Femur (tissue), 1 donor: ENCODE data around the gene GRIK3.
A peak's percentile ranks its signal among the peaks of the same experiment; 100 is the strongest.

ENCODE experiments used
- DNase-seq: peaks from one replicate; pipeline ENCODE4 v3.0.0-alpha.2; 2017

Gene GRIK3

DNA sequence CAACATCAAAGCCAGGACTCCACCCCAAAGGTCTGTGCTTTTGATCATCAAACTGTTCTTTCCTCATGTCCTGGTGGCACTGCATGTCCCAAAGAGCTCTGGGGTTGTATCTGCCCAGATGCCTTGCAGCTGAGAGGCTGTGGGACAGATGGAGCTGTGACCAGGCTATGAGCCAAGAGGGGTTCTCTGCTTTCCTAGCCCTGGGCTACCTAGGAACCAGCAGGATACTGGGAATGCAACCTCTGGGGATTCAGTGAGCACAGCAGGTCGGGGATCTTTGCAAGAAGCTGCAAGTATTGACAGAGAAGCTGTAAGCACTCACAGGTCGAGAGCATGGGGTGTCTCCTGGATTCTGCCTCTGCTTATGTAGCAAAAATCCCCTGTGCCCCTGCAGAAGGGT, 186.6 kb downstream of the GRIK3 start:
- no peak for DNase-seq

DNA sequence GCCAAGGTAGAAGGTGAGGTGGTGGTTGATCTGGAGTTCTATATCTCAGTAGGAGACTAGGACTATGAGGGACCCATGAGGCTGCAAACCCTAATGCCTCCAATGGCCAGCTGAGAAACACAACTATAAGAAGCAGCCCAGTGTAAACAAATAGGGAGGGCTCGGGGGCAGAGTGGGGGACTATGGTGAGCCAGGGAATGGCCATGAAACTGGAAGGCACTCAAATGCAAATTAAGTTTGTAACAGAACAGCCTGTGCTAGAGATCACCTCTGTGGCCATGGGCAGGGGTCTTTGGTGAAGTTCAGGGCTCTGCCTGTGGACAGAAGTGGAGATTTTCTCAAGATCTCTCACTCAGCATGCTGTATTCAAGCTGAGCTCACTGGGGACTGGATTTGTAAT, 187.1 kb downstream of the GRIK3 start:
- DNase-seq: no peak

DNA sequence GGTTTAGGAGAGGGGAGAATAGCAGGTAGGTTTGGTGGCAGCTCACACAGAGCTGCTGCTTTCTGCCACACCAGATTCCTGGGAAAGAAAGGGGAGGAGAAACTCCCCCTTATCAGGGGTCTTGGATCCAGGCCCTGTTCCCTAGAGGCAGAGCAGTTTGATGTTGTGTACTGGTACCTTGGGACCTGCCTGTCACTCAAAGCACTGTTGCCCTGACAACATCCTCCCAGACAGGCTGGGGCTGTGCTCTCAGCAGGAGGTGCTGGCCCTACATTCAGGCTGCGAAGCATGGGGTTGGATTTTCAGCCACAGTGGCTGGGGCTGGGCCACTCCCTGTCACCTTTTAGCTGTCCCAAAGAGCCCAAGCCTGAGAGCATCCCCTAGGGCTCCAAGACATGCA, 188.0 kb downstream of the GRIK3 start:
- DNase-seq: no peak

DNA sequence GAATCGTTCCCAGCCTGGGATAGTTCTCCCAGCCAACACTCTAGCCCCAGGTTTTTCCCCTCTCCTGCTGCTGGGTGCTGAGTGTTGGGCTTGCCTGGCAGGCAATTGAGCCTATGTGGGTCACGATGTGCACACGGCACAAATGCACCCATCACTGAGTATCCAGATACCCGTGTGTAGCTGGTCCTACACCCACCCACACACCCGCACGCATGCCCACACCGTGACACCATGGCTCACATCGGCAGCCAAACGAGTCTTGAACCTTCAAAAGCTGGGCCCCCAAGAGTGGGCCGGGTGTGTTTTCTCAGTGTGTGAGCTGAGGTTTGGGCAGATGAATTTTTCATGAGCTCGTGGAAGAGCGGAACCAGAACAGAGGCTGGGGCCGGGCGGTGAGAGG, 188.5 kb downstream of the GRIK3 start:
- DNase-seq: no peak

DNA sequence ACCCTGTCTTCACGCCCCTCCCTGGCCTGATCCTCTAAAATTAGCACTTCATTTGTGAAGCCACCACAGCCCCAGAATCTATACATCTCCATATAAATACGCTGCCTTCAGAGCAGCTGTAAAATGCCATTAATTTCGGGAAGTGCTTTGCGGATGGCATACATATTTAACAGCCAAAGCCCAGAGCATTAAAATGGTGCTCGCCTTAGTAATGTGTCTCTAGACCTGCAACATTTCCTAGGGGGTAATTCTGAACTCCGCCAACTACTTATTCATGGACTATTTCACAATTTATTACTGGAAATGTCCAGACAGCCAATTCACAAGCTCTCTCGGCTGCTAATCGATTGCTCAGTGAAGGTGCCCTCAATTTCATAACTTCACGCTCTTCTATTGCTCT, 189.4 kb downstream of the GRIK3 start:
- DNase-seq: no peak

DNA sequence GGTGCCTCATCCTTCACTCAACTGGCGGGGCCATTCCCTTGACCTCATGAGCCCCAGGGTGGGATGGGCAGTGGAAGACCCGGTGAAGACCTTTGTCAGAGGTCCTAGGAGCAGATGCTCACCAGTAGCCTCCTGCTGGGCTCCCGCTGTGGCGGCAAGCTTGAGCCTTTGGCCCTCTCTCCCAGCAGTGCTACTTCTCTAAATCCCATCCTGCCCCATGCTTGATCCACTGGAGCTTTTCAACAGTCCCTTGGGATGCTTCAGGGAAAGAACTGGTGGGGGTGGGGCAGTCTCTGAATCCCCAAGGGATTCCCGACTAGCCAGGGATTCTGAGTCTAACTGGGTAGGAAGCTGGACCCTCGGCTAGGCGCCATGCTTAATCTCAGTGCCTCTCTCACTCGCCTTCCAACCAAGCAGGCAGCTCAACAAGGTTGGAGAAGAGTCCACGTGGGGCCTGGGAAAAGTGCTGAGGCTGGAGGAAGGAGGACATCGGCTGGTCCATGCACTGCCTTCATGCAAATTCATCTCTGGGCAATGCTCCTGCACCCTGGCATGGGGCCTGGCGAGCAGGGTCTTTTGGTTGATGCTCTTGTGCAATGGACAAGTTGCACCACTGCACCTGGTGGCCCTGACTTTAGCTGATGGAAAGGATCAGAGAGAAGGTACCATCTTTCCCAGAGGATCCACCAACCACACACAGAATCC, 190.3 kb downstream of the GRIK3 start:
- DNase-seq: no peak

DNA sequence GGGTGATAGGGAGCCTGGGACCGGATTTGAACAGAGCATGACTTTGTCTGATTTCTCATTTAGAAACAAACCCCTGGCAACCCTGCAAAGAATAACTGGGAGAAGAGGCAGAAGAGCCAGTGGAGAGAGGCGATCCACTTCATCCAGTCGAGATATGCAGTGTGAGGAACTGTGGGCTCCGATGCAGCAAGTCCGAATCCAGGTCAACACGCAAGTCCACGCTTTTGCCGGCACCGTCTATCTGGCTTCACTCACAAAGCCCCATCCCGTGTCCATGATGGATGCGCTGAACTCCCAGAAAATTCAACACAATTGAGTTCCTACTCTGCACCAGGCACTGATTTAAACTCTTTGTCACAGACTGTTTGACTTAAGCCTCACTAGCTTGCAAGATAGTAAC, 191.3 kb downstream of the GRIK3 start:
- DNase-seq: no peak

DNA sequence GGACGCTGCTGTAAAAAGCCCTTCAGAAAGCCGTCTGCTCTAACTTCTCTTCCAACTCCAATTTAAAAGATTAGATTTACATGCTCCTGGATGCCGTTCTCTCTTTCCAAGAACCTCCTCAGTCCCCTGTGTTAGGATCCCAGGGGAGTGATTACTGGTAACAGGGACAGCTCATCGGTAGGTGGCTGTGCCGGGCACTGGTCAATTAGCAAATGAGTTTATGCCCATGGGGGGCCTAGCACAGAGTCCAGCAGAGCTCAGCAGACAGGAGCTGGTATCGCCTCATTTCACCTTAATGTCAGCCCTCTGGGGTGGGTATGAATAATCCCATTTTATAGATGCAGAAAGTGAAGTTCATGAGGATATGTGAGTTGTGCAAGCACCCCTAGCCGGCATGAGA, 191.9 kb downstream of the GRIK3 start:
- no peak for DNase-seq

DNA sequence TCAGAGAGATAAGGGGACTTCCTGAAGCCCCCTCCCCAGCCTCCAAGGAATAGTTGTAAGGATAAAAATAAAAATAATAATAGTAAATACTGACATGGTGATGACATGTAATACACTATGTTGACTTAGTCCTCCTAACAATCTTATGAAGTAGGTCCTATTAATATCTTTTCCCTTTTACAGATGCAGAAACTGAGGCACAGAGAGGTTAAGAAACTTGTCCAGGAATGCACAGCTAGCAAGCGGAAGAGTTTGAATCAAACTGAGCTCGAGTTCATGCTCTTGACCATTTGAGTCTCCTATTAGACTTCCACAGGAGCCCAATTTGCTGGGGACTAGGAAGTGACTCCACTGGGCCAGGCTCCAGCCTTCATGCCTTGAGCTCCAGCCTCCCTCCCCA, 194.8 kb downstream of the GRIK3 start:
- DNase-seq: no peak

DNA sequence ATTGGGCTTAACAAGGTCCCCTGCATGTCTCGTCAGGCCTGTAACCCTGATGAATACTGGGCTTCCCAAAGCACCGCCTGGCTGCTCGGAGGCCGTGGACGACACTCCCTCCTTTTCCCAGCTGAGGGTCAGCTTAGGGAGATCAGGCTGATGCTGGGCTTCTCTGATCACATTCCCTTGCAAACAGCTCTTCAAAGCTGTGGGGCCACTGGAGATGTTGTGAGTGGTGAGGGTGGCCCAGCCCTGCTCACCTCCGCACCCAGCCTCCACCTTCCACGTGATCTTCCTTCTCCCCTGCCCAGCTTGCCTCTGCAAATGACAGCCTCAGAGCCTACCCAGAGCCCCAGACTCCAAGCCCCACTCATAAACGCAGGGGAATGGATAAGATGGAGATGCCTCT, 195.4 kb downstream of the GRIK3 start:
- DNase-seq: no peak

DNA sequence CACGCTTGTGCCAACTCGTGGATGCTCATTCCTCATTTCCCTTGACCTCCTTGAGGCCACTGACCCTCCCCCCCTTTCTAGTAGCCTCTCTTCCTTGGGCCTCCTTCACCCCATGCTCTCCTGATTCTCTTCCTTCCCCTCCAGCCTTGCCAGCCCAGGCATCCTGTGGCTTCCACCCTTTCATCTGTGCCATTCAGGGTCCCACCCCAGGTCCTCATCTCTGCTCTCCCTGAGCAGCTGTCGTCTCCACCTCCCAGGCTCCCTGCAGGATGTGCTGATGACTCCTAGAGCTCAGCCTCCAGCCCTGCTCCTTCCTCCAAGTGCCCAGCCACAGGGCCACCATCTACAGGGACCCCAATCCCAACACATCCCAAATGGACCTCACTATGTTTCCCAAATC, 197.4 kb downstream of the GRIK3 start:
- DNase-seq: no peak

DNA sequence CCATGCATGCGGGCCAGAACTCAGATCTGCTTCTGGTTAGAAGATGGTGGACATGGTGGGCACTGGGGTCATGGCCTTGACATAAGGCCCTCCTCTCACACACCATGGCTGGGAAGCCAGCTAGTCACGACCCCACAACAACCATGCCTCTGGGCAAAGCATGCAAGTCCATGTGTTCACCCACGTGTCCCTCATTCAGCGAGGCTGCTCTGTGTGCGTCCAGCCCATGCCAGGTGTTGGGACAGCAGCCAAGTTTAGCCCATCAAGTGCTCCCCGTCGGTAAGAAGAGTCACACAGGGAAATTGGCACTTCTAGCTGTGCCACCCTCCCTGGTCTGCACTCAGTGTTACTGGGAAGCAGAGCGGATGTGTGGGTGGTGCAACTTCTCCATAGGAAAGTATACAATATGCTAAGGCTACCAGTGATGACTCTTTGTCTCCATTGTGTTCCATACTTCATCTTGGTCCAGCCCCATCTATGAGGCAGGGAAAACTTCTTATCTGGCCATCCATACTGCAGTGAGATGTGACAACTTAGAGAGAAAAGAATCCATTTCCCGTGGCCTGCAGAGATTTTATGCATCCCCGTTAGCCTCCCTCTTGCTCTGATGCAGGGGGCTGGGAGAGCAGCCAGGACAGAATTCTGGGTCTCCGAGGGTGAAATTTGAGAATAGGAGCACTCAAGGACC, 198.0 kb downstream of the GRIK3 start:
- peak; percentile 25 for DNase-seq

DNA sequence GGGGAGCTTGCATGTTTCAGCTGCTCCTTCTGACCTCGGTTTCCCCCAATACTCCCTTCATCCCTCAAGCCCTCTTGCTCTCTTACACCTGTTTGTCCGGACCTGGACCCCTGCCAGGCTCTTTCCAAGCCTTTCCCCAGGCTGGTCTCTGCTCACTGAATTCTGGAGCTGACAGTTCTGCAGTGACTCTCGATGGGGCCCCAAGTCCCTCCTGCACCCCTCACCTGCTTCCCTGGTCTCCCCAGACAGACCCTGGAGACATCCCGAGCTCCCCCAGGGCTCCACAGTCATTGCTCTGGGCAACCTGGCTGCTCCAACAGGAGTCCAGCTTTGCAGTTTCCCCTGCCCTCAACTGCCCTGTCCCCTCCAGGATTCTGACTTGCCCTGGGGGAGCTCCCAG, 198.6 kb downstream of the GRIK3 start:
- DNase-seq: no peak

DNA sequence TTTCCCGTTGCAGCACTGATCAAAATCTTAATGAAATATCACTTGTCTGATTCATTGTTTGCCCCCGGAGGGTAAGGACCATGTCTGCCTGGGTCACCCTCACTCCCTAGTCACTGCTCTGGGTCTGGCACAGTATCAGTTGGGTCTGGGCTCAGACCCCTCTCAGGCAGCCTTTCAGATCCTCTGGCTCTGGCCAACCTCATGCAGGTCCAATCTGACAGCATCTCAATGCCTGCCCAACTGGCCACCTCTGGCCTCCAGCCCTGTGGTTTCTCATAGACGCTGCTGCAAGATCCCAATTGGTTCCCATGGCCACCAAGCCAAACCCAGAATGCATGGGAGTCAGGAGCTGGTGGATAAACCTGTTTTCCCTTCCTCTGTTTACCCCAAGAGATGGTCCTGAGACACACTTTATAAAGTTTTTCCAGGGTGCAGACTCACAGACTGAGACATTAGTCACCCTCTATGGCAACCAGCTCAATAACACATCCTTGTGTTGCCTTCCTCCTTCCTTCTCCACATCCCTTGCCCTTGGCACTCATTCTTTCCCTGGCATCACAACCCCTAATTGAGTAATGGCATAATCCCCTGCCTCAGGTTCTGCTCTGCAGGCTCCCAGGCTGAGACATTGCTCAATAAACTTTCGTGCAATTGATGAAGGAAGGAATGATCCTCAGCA, 199.2 kb downstream of the GRIK3 start:
- no peak for DNase-seq

DNA sequence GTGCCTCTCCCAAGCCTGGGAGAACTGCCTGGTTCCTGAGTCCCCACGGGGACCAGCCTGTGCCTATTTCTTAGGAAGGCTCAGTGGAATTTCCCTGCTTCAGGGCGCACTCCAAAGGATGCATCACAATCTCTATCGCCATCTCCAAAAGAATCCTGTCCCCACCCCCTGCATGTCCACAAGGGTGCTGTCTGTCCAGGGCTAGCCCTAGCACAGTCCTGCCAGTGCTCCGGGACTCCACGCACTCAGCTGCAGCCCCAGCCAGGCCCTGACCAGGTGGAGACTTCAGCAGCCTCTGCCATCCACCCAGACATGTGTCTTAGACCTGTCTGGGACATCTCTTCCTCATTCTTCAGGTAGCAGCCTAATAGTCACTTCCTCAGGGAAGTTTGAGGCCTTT, 199.7 kb downstream of the GRIK3 start:
- no peak for DNase-seq

DNA sequence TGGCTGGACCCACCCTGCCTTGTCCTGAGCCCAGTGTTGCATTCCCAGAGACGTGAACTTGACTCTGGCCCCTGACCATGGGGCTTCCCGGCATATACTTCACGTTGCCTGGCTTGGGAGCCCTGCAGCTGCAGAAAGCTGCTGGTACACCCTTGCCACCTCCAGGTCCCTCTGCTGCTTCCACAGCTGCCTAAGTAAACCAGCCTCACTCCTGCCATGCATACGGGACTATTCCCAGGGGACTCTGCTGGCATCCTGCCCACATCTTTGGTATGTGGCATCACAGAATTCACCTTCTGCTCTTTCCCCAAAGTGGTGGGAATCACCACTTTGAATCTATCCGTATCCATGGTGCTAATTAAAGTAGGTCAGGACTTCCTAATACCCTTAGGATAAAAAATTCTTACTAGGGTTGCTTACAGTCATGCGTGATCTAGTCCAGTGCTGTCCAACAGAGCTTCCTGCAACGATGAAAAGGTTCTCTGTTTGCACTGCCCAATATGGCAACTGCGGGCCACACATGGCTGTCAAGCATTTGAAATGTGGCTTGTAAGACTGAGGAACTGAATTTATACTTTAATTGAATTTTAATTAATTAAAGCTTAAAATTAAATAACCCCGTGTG, 203.0 kb downstream of the GRIK3 start:
- DNase-seq: no peak

DNA sequence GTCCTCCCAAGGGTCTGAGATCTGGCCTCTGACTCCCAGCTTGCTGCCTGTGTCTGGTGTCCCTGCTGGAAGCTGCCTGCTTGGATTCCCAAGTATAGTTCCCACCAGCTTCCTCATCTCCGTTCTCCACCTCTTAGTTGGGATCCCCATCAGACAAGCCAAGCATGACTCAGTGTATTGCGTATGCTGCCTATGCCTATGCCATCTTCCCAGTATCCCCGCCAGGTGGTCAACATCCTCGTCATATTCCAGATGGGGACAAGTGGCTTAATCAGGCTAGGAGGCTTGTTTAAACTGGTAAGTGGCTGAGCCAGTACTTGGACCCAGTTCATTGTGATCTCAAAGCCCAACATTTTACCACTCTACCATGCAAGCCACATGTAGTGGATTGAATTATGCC, 204.4 kb downstream of the GRIK3 start:
- DNase-seq: no peak

DNA sequence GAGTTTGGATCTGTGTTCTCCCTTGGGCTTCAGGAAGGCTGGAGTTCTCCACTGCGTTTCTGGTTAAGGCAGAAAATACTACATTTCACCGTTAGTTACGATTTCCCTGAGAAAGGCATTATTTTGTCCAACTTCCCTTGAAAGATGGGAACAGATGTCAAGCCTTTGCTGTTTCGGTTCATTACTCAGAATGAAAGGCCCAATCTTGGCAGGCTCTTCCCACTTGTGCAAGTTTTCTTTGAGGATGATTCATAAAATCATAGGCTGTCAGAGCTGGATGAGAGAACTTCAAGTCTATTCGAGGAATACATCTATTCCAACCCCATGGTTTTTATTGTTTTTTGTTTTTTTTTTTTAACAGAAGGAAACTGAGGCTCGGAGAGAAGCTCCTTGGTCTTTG, 205.2 kb downstream of the GRIK3 start:
- DNase-seq: no peak

DNA sequence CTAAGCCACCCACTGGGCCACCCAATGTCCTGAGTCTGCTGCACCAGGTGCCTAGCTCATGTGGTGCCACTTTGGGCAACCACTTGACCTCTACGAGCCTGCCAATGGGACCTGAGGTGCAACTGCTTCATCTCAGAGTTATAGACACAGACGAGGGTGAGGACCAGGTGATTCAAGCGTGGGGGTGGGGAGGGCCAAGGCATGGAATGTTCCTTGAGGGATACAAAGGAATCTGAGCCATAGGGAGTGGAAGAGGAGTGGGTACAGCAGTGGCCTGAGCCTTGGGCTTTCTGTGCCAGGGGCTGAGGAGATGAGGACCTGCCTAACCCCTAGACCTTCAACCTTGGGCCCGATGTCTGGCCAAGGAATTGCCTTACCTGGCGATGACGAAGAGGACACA, 209.1 kb downstream of the GRIK3 start:
- no peak for DNase-seq

DNA sequence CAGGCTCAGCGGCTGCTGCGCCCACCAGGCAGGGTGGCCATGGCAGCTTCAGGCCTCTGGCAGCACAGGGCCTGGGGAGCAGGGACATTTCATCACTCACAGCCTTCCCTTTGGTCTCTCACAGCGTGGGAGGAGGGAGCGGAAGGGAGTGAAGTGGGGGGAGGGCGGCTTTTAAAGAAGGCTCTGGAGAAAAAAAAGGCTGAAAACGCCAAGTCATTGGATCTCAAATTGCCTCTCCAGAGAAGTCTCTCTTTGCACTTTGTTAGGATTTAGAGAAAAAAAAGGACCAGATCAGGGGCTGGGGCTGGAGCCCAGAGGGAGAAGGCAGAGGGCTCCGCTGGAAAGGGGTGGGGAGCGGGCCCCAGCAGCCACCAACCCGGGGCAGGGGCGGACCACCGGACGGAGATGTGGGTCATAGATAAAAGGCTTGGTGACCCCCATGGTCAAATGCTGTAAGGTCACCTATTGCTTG, 209.9 kb downstream of the GRIK3 start:
- DNase-seq: no peak

DNA sequence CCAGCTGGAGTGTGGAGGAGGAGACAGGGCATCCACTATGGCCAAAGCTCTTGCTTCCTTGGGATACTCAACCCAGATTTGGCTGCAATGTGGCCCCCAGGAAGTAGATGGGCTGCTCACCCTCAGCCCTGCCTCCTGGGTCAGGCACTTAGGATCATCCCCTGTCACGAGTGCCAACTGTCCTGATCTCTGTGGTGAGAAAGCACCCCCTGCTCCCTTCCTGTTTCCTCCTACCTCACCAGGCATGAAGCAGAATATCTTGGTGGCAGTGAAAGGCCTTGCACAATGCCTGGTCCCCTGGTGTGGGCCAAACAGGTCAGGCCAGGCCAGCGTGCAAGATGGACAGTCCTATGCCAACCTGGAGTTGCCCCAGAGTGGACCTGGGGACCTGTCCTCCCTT, 211.7 kb downstream of the GRIK3 start:
- no peak for DNase-seq

DNA sequence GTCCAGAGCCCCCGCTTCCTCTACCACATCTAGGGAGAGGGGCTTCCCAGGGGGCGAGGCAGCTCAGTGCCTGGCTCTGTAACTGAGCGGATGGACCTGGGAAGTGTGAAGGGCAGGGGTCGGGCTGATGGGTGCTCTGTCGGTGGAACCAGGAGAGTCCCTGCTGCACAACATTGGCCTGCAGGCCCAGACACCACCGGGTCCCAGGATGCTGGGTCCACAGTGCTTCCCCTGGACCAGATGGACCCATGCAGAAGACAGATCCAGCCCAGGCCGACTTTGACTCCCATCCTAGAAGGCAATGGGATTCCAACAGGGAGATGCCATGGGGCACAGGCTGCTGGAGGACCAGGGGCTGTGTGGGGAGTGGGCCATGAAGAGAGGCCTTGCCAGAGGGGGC, 212.9 kb downstream of the GRIK3 start:
- DNase-seq: no peak

DNA sequence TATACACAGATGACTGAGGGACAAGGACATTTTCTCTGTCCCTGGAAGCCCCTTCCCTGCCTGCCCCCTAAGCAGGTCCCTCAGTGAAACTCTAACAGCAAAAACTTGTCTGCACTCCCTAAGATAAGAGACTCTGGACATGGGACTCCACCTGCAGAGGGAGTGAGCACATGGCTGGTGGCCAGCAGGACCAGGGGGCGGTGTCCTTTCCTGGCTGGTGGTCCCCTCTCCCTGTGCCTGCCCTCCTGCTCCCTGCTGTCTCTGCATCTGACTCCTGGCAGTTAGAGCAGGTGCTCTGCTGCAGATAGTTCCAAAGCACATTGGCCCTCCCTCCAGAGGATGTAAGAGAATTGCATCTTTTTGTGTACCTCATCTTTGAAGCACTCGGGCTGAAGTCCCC, 215.5 kb downstream of the GRIK3 start:
- no peak for DNase-seq

DNA sequence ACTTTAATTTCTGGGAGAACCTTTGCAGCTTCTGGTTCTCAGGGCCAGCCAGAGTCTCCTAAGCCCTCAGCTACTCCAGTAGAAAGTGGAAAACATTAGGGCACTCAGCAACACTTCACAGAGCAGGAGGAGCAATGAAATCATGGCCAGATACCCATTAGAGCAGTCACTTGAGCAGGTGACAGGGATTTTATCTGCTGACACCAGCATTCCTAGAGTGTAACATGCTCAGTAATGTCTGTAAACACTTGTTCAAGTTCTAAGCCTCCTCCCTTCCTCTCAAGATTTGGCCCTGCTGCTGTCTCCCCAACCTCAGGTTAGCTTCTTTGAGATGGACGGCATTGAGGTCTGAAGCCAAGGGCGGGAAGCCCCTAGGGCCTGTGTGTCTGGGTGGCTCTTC, 218.0 kb downstream of the GRIK3 start:
- no peak for DNase-seq
